Gastrocnemius medialis (tissue), 4 donors: ENCODE results near the gene KAZN. TPM values are rescaled to one million over a fixed set of nuclear protein-coding genes. Genes with fewer than 3 reads are reported as not detected.
A peak's percentile ranks its signal among the peaks of the same experiment; 100 is the strongest.

Source experiments
- ATAC-seq, 2 donors: fragments of 150-250 bp; one replicate each; pipeline ENCODE4 v1.9.1; 2016
- DNase-seq, 2 donors: peaks; one replicate each; pipeline ENCODE4 v3.0.0-alpha.2; 2019
- H3K27ac ChIP-seq, 4 donors: fragments of 200-600 bp; sonication (generic); 1 replicate in 1 of 4; 2 replicates in 3 of 4; pipeline ENCODE4 v1.5.1; 2016 to 2018; ENCODE audit warnings: mild to moderate bottlenecking in 2 of 4, moderate library complexity in 1 of 4
- H3K27me3 ChIP-seq, 3 donors: fragments of 200-600 bp; sonication (generic) in 2 of 3; 1 replicate in 1 of 3; 2 replicates in 2 of 3; pipeline versions ENCODE4 v1.5.1 to v1.6.0; 2016 to 2019; ENCODE audit warnings: mild to moderate bottlenecking in 1 of 3, moderate library complexity in 1 of 3
- H3K36me3 ChIP-seq, 2 donors: fragments of 200-600 bp; sonication (generic) in 1 of 2; one replicate each; pipeline ENCODE4 v1.5.1; 2017 to 2018
- H3K4me1 ChIP-seq, 2 donors: fragments of 200-600 bp; sonication (generic) in 1 of 2; one replicate each; pipeline ENCODE4 v1.5.1; 2016 to 2017; ENCODE audit warnings: mild to moderate bottlenecking in 2 of 2
- H3K4me3 ChIP-seq, 4 donors: fragments of 200-600 bp; sonication (generic) in 3 of 4; 1 replicate in 1 of 4; 2 replicates in 3 of 4; pipeline ENCODE4 v1.5.1; 2016 to 2019; ENCODE audit warnings: mild to moderate bottlenecking in 2 of 4
- H3K9me3 ChIP-seq, 3 donors: fragments of 200-600 bp; sonication (generic) in 2 of 3; 1 replicate in 1 of 3; 2 replicates in 2 of 3; pipeline ENCODE4 v1.5.1; 2016 to 2019
- CTCF ChIP-seq, 5 experiments: fragments of 450-650 bp in 3 of 5; fragments of 200-600 bp in 2 of 5; sonication (generic) in 2 of 5; IDR thresholded peaks in 4 of 5; conservative IDR thresholded peaks in 1 of 5; 1 replicate in 4 of 5; 2 replicates in 1 of 5; pipeline ENCODE4 v1.5.1; 2016 to 2019; ENCODE audit warnings: antibody characterized with exemption in 5 of 5, mild to moderate bottlenecking in 3 of 5, moderate library complexity in 3 of 5
- POLR2A ChIP-seq, 2 donors: fragments of 450-650 bp; IDR thresholded peaks; one replicate each; pipeline ENCODE4 v1.6.1; 2017; ENCODE audit warnings: antibody characterized with exemption in 2 of 2, mild to moderate bottlenecking in 2 of 2, moderate library complexity in 2 of 2
- in situ Hi-C, 4 donors: fragments of 200-750 bp; cut with MboI; loops; one replicate each; pipeline versions ENCODE4 v1.15.0 to v1.8.0; 2017; ENCODE audit warnings: low sequenced_read_pairs in 4 of 4
- intact Hi-C: fragments of 100-400 bp; cut with DNase I; formaldehyde crosslinking; loops from one replicate; pipeline ENCODE4 v1.15.1; 2023; ENCODE audit warnings: low total_unique reads
- total RNA-seq, 4 donors: library from RNA; depleted of rRNA; stranded (reverse); fragments of >200 nt; gene quantifications; one replicate each; pipeline versions ENCODE4 v1.1.0 to v1.2.3, GENCODE V29; 2016

The KAZN gene
- total RNA-seq, 4 donors from 2014 or later, result 0.05 to 2.2 (median 1.00) TPM

- TF ChIP-seq CTCF (IDR thresholded peaks at IDR 0.05 in 4 of 5, conservative IDR thresholded peaks at IDR 0.05 in 1 of 5) (no peak), POLR2A (IDR thresholded peaks at IDR 0.05) (no peak)
- Histone ChIP-seq H3K4me3 (no peak overlapping the region), H3K27me3 (no peaks in the 10 kb centered on the region), H3K9me3 (no peaks in the 10 kb centered on the region), H3K4me1 (no peaks in the 10 kb centered on the region), H3K36me3 (no peaks in the 10 kb centered on the region), H3K27ac (no peak overlapping the region)
- DNase-seq (no peak), ATAC-seq (no peak)
- in situ Hi-C loops (no loop called here), intact Hi-C loops (no loop called here)
Observed at GRCh38 chr1:14848625-14849024, 250.1 kb downstream of the KAZN start.

- H3K36me3 ChIP-seq, result no peaks in the 10 kb centered on the region
- in situ Hi-C loops (no loop called here), intact Hi-C loops (no loop called here)
- no peaks in the 10 kb centered on the region for H3K9me3 ChIP-seq
- ATAC-seq, result no peak
- no peak overlapping the region for H3K27ac ChIP-seq
- H3K4me3 ChIP-seq, result no peak overlapping the region
- H3K4me1 ChIP-seq, result no peaks in the 10 kb centered on the region
- H3K27me3 ChIP-seq, result no peaks in the 10 kb centered on the region
- no peak for TF ChIP-seq POLR2A (IDR thresholded peaks at IDR 0.05)
- TF ChIP-seq CTCF (IDR thresholded peaks at IDR 0.05 in 4 of 5, conservative IDR thresholded peaks at IDR 0.05 in 1 of 5), result no peak
- DNase-seq, result no peak
Observed at GRCh38 chr1:14849038-14849437, 250.6 kb downstream of the KAZN start.

- in situ Hi-C loops, result no loop called here
- intact Hi-C loops, result no loop called here
- Histone ChIP-seq H3K9me3 (no peaks in the 10 kb centered on the region), H3K4me1 (no peaks in the 10 kb centered on the region), H3K27ac (no peak overlapping the region), H3K36me3 (no peaks in the 10 kb centered on the region), H3K4me3 (no peak overlapping the region), H3K27me3 (no peaks in the 10 kb centered on the region)
- DNase-seq, result no peak
- TF ChIP-seq CTCF (IDR thresholded peaks at IDR 0.05 in 4 of 5, conservative IDR thresholded peaks at IDR 0.05 in 1 of 5), result no peak
- TF ChIP-seq POLR2A (IDR thresholded peaks at IDR 0.05), result no peak
- no peak for ATAC-seq
Observed at GRCh38 chr1:14850563-14850962, 252.1 kb downstream of the KAZN start.

GRCh38 chr1:14851760-14852159 lies 253.3 kb downstream of the KAZN start:
- intact Hi-C loops (no loop called here), in situ Hi-C loops (no loop called here)
- H3K4me1 ChIP-seq, result no peaks in the 10 kb centered on the region
- no peaks in the 10 kb centered on the region for H3K36me3 ChIP-seq
- no peak overlapping the region for H3K4me3 ChIP-seq
- no peaks in the 10 kb centered on the region for H3K27me3 ChIP-seq
- ATAC-seq, result no peak
- DNase-seq, result no peak
- H3K27ac ChIP-seq, result no peak overlapping the region
- TF ChIP-seq POLR2A (IDR thresholded peaks at IDR 0.05), result no peak
- TF ChIP-seq CTCF (IDR thresholded peaks at IDR 0.05 in 4 of 5, conservative IDR thresholded peaks at IDR 0.05 in 1 of 5), result no peak
- no peaks in the 10 kb centered on the region for H3K9me3 ChIP-seq

GRCh38 chr1:14852291-14852690 lies 253.8 kb downstream of the KAZN start:
- no peaks in the 10 kb centered on the region for H3K27me3 ChIP-seq
- in situ Hi-C loops, result no loop called here

More at GRCh38 chr1:14852291-14852690, 253.8 kb downstream of the KAZN start:
- no peaks in the 10 kb centered on the region for H3K9me3 ChIP-seq
- no peaks in the 10 kb centered on the region for H3K4me1 ChIP-seq
- DNase-seq, result peak in 1 of 2 donors; percentile 12
- H3K4me3 ChIP-seq, result no peak overlapping the region
- intact Hi-C loops, result no loop called here
- no peak for ATAC-seq
- no peaks in the 10 kb centered on the region for H3K36me3 ChIP-seq
- no peak for TF ChIP-seq POLR2A (IDR thresholded peaks at IDR 0.05)
- no peak for TF ChIP-seq CTCF (IDR thresholded peaks at IDR 0.05 in 4 of 5, conservative IDR thresholded peaks at IDR 0.05 in 1 of 5)
- H3K27ac ChIP-seq, result no peak overlapping the region
